Muscle of leg (tissue), 16 donors: ENCODE data around the gene NEK10. TPM values are rescaled to one million over a fixed set of nuclear protein-coding genes. Genes with fewer than 3 reads are reported as not detected.
"Not testable (repeated sequence)": the region's sequence is repeated elsewhere in the genome, so short reads cannot be mapped to it uniquely, and the experiment has no call there.

Experiments
- DNase-seq: peaks from one replicate; pipeline ENCODE4 v3.0.0; 2013
- H3K27ac ChIP-seq: one replicate; pipeline ENCODE4 v1.5.1; 2013; ENCODE audit warnings: mild to moderate bottlenecking, low read length, control low read depth
- H3K27me3 ChIP-seq: one replicate; pipeline ENCODE4 v1.6.1; 2013; ENCODE audit warnings: low read length; ENCODE audit not compliant: control insufficient read depth, insufficient read depth
- H3K36me3 ChIP-seq: one replicate; pipeline ENCODE4 v1.6.1; 2013; ENCODE audit warnings: low read length; ENCODE audit not compliant: control insufficient read depth, insufficient read depth
- H3K4me1 ChIP-seq: one replicate; pipeline ENCODE4 v1.6.1; 2013; ENCODE audit warnings: low read length; ENCODE audit not compliant: control insufficient read depth, insufficient read depth
- H3K4me3 ChIP-seq: one replicate; pipeline ENCODE4 v1.5.1; 2013; ENCODE audit warnings: low read length, control low read depth
- H3K9me3 ChIP-seq: replicated peaks from 2 replicates; pipeline ENCODE4 v1.6.1; 2013; ENCODE audit warnings: low read depth, low read length; ENCODE audit not compliant: control insufficient read depth
- WGBS: methylation state at CpG from one replicate; pipeline ENCODE4 v1.1.5; 2013; ENCODE audit warnings: missing lambda C conversion rate; ENCODE audit not compliant: insufficient coverage; 5-methylcytosine and 5-hydroxymethylcytosine counted together
- long read RNA-seq, 11 donors: transcript quantifications; one replicate each; lab custom pipeline, GENCODE V29; 2026
- polyA plus RNA-seq, 8 donors: library from polyadenylated mRNA; unstranded; fragments of 120-200 nt; gene quantifications; one replicate each; pipeline versions ENCODE4 v1.2.1 to v1.2.3, GENCODE V29; 2013; ENCODE audit warnings: inconsistent platforms in 1 of 8, low replicate concordance in 1 of 8; ENCODE audit not compliant: insufficient read length in 8 of 8, insufficient read depth in 1 of 8
- total RNA-seq: library from RNA; stranded (reverse); fragments of 120-200 nt; gene quantifications from one replicate; pipeline ENCODE4 v1.2.4, GENCODE V29; 2013

The NEK10 gene, protein sequence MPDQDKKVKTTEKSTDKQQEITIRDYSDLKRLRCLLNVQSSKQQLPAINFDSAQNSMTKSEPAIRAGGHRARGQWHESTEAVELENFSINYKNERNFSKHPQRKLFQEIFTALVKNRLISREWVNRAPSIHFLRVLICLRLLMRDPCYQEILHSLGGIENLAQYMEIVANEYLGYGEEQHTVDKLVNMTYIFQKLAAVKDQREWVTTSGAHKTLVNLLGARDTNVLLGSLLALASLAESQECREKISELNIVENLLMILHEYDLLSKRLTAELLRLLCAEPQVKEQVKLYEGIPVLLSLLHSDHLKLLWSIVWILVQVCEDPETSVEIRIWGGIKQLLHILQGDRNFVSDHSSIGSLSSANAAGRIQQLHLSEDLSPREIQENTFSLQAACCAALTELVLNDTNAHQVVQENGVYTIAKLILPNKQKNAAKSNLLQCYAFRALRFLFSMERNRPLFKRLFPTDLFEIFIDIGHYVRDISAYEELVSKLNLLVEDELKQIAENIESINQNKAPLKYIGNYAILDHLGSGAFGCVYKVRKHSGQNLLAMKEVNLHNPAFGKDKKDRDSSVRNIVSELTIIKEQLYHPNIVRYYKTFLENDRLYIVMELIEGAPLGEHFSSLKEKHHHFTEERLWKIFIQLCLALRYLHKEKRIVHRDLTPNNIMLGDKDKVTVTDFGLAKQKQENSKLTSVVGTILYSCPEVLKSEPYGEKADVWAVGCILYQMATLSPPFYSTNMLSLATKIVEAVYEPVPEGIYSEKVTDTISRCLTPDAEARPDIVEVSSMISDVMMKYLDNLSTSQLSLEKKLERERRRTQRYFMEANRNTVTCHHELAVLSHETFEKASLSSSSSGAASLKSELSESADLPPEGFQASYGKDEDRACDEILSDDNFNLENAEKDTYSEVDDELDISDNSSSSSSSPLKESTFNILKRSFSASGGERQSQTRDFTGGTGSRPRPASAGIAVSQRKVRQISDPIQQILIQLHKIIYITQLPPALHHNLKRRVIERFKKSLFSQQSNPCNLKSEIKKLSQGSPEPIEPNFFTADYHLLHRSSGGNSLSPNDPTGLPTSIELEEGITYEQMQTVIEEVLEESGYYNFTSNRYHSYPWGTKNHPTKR
- 6.6 TPM for total RNA-seq
- 1 to 10 TPM; 1.7 to 6.5 (median 3.1) TPM for polyA plus RNA-seq
- long read RNA-seq, donor 1, partial matches to known transcripts: 0 of 1 reads
- long read RNA-seq, donor 1, other reads (novel, unspliced or antisense): 0 of 1 reads
- long read RNA-seq, donor 2: 0 reads
- long read RNA-seq, donor 3: 0 reads
- long read RNA-seq, donor 4: 0 reads
- long read RNA-seq, donor 5: 0 reads
- long read RNA-seq, donor 6: 0 reads
- long read RNA-seq, donor 7: 0 reads
- long read RNA-seq, donor 8: 0 reads
- long read RNA-seq, donor 9: 0 reads
- long read RNA-seq, donor 10: 0 reads
- long read RNA-seq, donor 11: 0 reads

DNA sequence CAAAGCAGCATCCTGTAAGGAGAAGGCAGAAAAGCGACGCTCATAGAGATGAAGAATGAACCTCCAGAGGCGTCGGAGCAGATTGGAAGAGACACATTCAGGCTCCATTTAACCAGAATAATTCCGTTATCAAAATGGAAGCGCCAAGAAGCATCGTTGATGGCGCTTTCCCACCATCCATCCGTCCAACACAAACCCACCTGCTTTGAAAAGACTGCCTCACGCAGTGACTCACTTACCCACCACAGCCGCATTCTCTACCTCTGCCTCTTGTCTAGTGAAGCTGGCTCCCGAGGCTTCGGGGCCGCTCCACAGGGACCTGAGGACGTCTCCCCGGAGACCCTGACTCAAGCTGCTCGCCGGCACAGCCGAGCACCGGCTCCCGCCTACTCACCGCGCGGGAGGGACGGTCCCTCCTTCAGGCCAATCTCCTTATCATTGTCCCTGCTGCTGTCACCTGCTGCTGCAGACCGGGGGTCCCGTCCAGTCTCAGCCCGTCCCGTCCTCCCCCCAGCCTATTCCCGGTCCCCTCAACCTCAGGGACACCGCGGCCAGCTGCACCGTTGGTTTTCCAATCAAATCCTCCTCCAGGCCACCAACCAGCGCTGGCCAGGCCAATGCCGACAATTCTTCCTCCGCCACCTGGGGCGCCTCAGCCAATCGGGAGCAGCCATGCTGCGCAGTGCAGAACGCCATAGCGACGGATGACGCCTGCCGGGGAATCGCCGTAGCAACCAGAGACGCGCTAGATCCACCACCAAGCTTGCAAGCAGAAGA lies at the start of gene NEK10:
Gene NEK10 (minus strand): TSS at position 553 of the 777 bp plus-strand sequence. CDS start 16,501 bp downstream, outside the sequence.
- Histone ChIP-seq H3K36me3 (no peaks in the 10 kb centered on the region), H3K27me3 (no peaks in the 10 kb centered on the region), H3K4me3 (peak within 1 kb of the TSS; percentile 75), H3K4me1 (peaks cover 5% of the 10 kb centered on the region), H3K27ac (no peak within 1 kb of the TSS), H3K9me3 (no peaks in the 10 kb centered on the region)
- 1% methylated on average over 48 of the region's 48 CpGs for WGBS
- DNase-seq: peak; percentile 93

DNA sequence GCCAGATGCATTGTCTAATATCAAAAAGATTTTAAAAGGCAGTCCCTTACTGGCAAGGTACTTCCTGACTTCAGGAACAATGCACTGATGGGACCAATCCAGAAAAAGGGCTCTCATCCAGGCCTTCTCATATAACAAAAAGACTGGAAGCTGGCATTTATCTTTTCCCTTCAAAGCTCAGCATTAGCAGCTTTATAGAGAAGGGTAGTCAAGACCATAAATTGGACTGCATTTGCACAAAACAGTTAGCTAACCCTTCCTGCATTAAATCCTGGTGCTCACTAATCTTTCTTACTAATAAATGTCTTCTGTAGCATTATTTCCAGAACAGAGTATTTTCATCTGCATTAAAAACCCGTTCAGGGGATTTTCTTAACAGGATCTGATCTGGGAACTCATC lies 46.0 kb upstream of the NEK10 start:
- H3K9me3 ChIP-seq: no peaks in the 10 kb centered on the region
- H3K4me3 ChIP-seq: no peak overlapping the region
- no peaks in the 10 kb centered on the region for H3K4me1 ChIP-seq
- peaks cover 5% of the 10 kb centered on the region for H3K36me3 ChIP-seq
- no peaks in the 10 kb centered on the region for H3K27me3 ChIP-seq
- no peak overlapping the region for H3K27ac ChIP-seq
- DNase-seq: no peak
- 56% methylated on average over 1 of the region's 1 CpG for WGBS

DNA sequence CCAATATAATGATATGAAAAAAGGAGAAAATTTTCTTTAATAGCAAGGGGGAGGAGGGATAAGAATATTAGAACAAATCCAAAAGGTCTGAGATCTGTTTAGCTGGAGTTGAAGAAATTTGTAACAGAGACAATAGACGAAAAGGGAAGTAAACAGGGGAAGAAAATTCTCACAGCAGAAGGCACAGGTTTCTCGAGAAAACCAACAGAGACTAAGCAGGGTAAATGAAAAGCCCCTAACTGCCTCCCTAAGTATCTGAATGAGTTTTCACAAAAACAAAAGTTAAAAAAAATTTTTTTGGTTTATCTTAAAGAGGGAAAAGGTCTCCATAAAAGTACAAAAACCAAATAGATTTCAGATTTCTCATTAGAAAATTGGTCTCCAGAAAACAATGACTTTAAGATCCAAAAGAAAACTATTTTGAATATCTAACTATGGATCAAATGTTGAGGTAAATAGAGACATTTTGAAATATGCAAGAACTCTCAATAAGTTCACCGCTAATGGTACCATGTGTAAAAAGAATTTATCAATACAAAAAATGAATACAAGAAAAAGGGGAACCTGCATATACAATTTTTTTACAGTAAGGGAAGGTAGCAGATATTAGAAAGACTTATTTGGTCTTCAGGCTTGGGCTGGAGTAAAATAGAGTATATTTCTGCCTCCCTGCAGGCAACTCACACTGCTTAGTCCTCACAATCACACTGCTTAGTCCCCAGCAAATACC lies 23.9 kb upstream of the NEK10 start:
- H3K4me1 ChIP-seq: no peaks in the 10 kb centered on the region
- no CpG with 5 or more reads among the region's 3 CpGs for WGBS
- peaks cover 7% of the 10 kb centered on the region for H3K36me3 ChIP-seq
- H3K27ac ChIP-seq: no peak overlapping the region
- no peaks in the 10 kb centered on the region for H3K27me3 ChIP-seq
- DNase-seq: no peak
- H3K9me3 ChIP-seq: no peaks in the 10 kb centered on the region
- H3K4me3 ChIP-seq: no peak overlapping the region

DNA sequence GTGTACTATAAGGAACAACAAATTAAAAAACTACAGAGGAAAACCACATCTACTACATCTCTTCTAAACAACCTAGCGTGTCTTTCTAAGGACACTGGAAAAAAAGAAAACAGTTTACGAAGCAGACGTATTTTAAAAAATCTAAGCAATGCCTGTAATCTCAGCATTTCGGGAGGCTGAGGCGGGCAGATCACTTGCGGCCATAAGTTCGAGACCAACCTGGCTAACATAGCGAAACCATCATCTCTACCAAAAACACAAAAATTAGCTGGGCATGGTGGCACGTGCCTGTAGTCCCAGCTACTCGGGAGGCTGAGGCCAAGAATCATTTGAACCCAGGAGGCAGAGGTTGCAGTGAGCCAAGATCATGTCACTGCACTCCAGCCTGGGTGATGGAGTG lies 23.2 kb upstream of the NEK10 start:
- H3K27ac ChIP-seq, H3K27me3 ChIP-seq, H3K4me1 ChIP-seq, DNase-seq, H3K9me3 ChIP-seq, H3K4me3 ChIP-seq, H3K36me3 ChIP-seq: not testable (repeated sequence)
- WGBS: 96% methylated on average over 4 of the region's 10 CpGs

DNA sequence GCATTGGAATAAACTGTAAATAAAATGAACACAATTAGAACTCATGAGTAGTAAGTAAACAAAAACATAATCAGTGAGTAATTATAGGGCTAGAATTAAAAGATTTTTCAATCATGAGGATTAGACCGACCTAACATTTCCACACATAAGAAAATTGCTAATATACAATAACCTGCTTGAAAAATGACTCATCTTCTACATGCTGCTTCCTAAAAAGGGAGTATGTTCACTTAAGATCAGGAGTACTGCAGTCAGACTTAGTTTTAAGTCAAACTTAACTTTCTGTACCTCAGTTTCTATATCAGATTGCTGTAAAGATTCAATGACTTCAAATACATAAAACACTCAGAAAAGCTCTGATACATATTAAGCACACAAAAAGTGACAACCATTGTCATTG lies 22.6 kb upstream of the NEK10 start:
- no peak for DNase-seq
- H3K27ac ChIP-seq: no peak overlapping the region
- WGBS: no CpG with 5 or more reads among the region's 1 CpG
- H3K9me3 ChIP-seq: no peaks in the 10 kb centered on the region
- H3K27me3 ChIP-seq: no peaks in the 10 kb centered on the region
- H3K4me3 ChIP-seq: no peak overlapping the region
- H3K4me1 ChIP-seq: no peaks in the 10 kb centered on the region
- H3K36me3 ChIP-seq: peaks cover 7% of the 10 kb centered on the region

DNA sequence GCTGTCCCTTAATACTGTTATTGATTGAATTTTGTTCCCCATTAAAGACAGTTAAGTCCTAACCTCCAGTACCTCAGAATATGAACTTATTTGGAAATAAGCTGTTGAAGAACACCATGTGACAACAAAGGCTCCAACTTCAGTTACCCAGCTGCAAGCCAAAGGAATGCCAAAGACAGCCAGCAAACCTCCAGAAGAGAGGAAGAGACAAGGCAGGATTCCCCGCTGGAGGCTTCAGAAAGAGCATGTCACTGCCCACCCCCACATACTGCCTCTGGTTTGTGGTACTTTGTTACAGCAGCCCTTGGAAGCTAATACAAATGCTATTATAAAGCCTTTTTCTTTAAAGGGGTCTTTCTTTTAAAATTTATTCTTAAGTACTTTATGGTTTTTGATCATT lies 18.4 kb upstream of the NEK10 start:
- peaks cover 5% of the 10 kb centered on the region for H3K36me3 ChIP-seq
- no peak for DNase-seq
- WGBS: no CpG with 5 or more reads among the region's 1 CpG

DNA sequence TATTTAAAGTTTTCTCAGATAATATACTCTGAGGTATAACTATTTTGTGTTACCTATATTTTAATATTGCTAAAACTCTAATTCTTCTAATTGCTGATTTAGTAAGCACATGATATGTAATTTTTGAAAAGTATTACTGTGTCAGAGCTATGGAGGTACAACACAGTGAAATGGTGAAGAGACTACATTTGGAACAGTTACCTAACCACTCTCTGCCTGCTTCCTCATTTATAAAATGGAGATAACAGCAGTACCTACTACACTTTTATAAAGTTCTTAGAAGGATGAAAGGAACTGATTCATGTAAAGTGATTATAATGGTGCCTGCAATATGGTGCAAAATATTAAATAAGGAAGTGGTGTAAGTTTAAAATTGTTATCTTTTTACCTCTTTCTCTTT lies 16.3 kb upstream of the NEK10 start:
- DNase-seq: no peak
- Histone ChIP-seq H3K27me3 (no peaks in the 10 kb centered on the region), H3K27ac (no peak overlapping the region), H3K4me3 (no peak overlapping the region), H3K4me1 (no peaks in the 10 kb centered on the region), H3K9me3 (no peaks in the 10 kb centered on the region), H3K36me3 (peaks cover 8% of the 10 kb centered on the region)

More for the DNA sequence above, 18.4 kb upstream of the NEK10 start:
- Histone ChIP-seq H3K4me1 (no peaks in the 10 kb centered on the region), H3K9me3 (no peaks in the 10 kb centered on the region), H3K27me3 (no peaks in the 10 kb centered on the region), H3K4me3 (no peak overlapping the region), H3K27ac (no peak overlapping the region)

DNA sequence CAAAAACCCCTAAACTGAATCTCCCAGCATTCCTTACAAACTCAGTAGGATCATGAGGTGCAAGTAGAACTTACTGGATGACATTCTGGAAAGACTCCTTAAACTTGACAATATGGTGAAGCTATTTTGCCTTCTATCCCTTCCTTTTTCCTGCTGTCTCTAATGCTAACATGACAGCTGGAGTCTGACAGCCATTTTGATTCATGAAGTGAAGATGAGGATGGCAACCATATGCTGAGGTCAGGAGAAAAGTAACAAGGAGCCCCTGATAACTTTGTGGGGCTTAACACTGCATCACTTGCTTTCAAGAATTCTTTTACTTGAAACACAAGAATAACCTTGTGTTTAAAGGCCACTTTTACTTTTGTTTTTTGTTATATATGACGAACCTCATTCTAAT lies 15.0 kb upstream of the NEK10 start:
- Histone ChIP-seq H3K4me1 (no peaks in the 10 kb centered on the region), H3K27me3 (no peaks in the 10 kb centered on the region), H3K9me3 (no peaks in the 10 kb centered on the region), H3K4me3 (no peak overlapping the region), H3K36me3 (peaks cover 8% of the 10 kb centered on the region), H3K27ac (no peak overlapping the region)
- DNase-seq: no peak
- no CpG with 5 or more reads among the region's 1 CpG for WGBS
